HepG2 (cell line): Measurements from ENCODE around the gene MFRP. TPM values are rescaled to one million over a fixed set of nuclear protein-coding genes. Genes with fewer than 3 reads are reported as not detected.

Source experiments
- FOXC1 ChIP-seq: sonication (generic); formaldehyde crosslinking; IDR thresholded peaks from 2 replicates; pipeline ENCODE4 v1.8.0; 2022; ENCODE audit warnings: mild to moderate bottlenecking, missing genetic modification reagents, borderline replicate concordance
- KLF16 ChIP-seq, 2 experiments: sonication (generic) in 1 of 2; formaldehyde crosslinking in 1 of 2; IDR thresholded peaks; 2 replicates each; pipeline versions ENCODE4 v1.6.1 to v1.8.0; 2016 to 2023; ENCODE audit warnings: missing genetic modification reagents in 2 of 2, missing compliant biosample characterization in 1 of 2
- MYNN ChIP-seq: sonication (generic); formaldehyde crosslinking; IDR thresholded peaks from 2 replicates; pipeline ENCODE4 v1.4.0; 2020; ENCODE audit warnings: mild to moderate bottlenecking, low read depth, missing genetic modification reagents
- RFX1 ChIP-seq: fragments of 450-650 bp; IDR thresholded peaks from 2 replicates; pipeline ENCODE4 v1.6.1; 2017
- RFXAP ChIP-seq: sonication (generic); formaldehyde crosslinking; IDR thresholded peaks from 2 replicates; pipeline ENCODE4 v1.4.0; 2020; ENCODE audit warnings: missing genetic modification reagents, borderline replicate concordance
- ZFYVE20 ChIP-seq: sonication (generic); formaldehyde crosslinking; IDR thresholded peaks from 2 replicates; pipeline ENCODE4 v1.8.0; 2023; ENCODE audit warnings: low read depth, mild to moderate bottlenecking, moderate library complexity, missing genetic modification reagents, borderline replicate concordance
- ZNF329 ChIP-seq: sonication (generic); formaldehyde crosslinking; IDR thresholded peaks from 2 replicates; pipeline ENCODE4 v1.9.0; 2021; ENCODE audit warnings: low read depth, mild to moderate bottlenecking, missing genetic modification reagents
- ZNF550 ChIP-seq: sonication (generic); formaldehyde crosslinking; IDR thresholded peaks from 2 replicates; pipeline ENCODE4 v1.4.0; 2020; ENCODE audit warnings: mild to moderate bottlenecking, missing genetic modification reagents, borderline replicate concordance
- ZNF646 ChIP-seq: sonication (generic); formaldehyde crosslinking; IDR thresholded peaks from 2 replicates; pipeline ENCODE4 v1.9.0; 2021; ENCODE audit warnings: mild to moderate bottlenecking, missing genetic modification reagents
- ZNF713 ChIP-seq: sonication (generic); formaldehyde crosslinking; IDR thresholded peaks from 2 replicates; pipeline ENCODE4 v1.4.0; 2020; ENCODE audit warnings: mild to moderate bottlenecking, missing genetic modification reagents
- ZNF891 ChIP-seq: sonication (generic); formaldehyde crosslinking; IDR thresholded peaks from 2 replicates; pipeline ENCODE4 v1.5.0; 2020; ENCODE audit warnings: mild to moderate bottlenecking, missing genetic modification reagents
- polyA plus RNA-seq, 8 experiments: library from polyadenylated mRNA; depleted of rRNA in 3 of 8; stranded (reverse) in 7 of 8; unstranded in 1 of 8; fragments of >200 nt; fragmentation: Illumina TruSeq in 4 of 8; extraction: Trizol in 4 of 8; gene quantifications; 2 replicates each; pipeline versions ENCODE4 v1.2.1 to v1.2.3, GENCODE V29; 2011 to 2016; ENCODE audit warnings: low read depth in 4 of 8, missing spikeins in 1 of 8, mixed read lengths in 1 of 8; ENCODE audit not compliant: insufficient read depth in 1 of 8
- total RNA-seq, 5 experiments: library from RNA; depleted of rRNA; stranded (reverse); fragments of >200 nt; fragmentation: Illumina TruSeq; extraction: Trizol; gene quantifications; 2 replicates each; pipeline ENCODE4 v1.2.3, GENCODE V29; 2016; ENCODE audit warnings: low read depth in 1 of 5
- TF ChIP-seq, protein P1 (sequence below): sonication (generic); formaldehyde crosslinking; IDR thresholded peaks from 2 replicates; pipeline ENCODE4; 2020; ENCODE audit warnings: missing genetic modification reagents, mild to moderate bottlenecking, borderline replicate concordance
- TF ChIP-seq, protein P2 (sequence below), 2 experiments: sonication (generic) in 1 of 2; formaldehyde crosslinking in 1 of 2; IDR thresholded peaks; 2 replicates each; pipeline versions ENCODE4 v1.4.0 to v1.6.1; 2016 to 2020; ENCODE audit warnings: borderline replicate concordance in 1 of 2, low read depth in 1 of 2, mild to moderate bottlenecking in 1 of 2, missing genetic modification reagents in 1 of 2
- TF ChIP-seq, protein P3 (sequence below): sonication (generic); formaldehyde crosslinking; IDR thresholded peaks from 2 replicates; pipeline ENCODE4 v1.5.1; 2020; ENCODE audit warnings: missing genetic modification reagents, mild to moderate bottlenecking, borderline replicate concordance

Gene MFRP
- total and polyA plus RNA-seq, 2 of the 13 experiments (the other 11 are each of a cell fraction or from before 2014, with no cell fraction given) = not detected

DNA sequence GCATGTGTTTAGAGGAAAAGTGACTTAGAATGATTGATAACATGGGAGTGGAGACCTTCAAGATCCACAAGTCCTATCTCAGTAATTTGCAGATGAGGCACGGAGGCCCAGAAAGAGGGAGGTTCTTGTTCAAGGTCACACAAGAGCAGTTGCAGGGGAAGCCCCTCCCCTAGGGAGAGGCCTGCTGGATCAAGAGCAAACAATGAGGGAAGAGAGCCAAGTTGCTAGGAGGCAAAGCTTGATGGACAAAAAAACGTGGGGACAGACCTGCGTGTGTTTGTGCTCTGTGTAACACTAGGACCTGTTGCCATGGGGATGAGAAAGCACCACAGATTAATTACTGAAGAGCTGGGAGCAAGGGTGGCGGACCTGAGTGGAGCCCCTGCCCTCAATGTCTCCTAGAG lies 6.4 kb upstream of the MFRP start (continued):
- TF ChIP-seq, protein P1, sequence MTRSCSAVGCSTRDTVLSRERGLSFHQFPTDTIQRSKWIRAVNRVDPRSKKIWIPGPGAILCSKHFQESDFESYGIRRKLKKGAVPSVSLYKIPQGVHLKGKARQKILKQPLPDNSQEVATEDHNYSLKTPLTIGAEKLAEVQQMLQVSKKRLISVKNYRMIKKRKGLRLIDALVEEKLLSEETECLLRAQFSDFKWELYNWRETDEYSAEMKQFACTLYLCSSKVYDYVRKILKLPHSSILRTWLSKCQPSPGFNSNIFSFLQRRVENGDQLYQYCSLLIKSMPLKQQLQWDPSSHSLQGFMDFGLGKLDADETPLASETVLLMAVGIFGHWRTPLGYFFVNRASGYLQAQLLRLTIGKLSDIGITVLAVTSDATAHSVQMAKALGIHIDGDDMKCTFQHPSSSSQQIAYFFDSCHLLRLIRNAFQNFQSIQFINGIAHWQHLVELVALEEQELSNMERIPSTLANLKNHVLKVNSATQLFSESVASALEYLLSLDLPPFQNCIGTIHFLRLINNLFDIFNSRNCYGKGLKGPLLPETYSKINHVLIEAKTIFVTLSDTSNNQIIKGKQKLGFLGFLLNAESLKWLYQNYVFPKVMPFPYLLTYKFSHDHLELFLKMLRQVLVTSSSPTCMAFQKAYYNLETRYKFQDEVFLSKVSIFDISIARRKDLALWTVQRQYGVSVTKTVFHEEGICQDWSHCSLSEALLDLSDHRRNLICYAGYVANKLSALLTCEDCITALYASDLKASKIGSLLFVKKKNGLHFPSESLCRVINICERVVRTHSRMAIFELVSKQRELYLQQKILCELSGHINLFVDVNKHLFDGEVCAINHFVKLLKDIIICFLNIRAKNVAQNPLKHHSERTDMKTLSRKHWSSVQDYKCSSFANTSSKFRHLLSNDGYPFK (CRISPR knock-in tag) = no peak
- TF ChIP-seq ZNF646 (CRISPR knock-in tag) (no peak), ZFYVE20 (CRISPR knock-in tag) (no peak), ZNF713 (CRISPR knock-in tag) (no peak), RFX1 (peak; percentile 88), RFXAP (no peak), FOXC1 (CRISPR knock-in tag) (no peak), ZNF550 (CRISPR knock-in tag) (no peak), KLF16 (CRISPR knock-in tag; IDR thresholded peaks at IDR 0.05) (peak in 1 of 2 experiments; percentile 41; a peak in 1 of 4 replicates), ZNF891 (CRISPR knock-in tag) (no peak), ZNF329 (CRISPR knock-in tag) (no peak), MYNN (no peak)
- TF ChIP-seq, protein P2, sequence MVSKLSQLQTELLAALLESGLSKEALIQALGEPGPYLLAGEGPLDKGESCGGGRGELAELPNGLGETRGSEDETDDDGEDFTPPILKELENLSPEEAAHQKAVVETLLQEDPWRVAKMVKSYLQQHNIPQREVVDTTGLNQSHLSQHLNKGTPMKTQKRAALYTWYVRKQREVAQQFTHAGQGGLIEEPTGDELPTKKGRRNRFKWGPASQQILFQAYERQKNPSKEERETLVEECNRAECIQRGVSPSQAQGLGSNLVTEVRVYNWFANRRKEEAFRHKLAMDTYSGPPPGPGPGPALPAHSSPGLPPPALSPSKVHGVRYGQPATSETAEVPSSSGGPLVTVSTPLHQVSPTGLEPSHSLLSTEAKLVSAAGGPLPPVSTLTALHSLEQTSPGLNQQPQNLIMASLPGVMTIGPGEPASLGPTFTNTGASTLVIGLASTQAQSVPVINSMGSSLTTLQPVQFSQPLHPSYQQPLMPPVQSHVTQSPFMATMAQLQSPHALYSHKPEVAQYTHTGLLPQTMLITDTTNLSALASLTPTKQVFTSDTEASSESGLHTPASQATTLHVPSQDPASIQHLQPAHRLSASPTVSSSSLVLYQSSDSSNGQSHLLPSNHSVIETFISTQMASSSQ (IDR thresholded peaks at IDR 0.05; ENCODE audit: low read depth) = no peak
- TF ChIP-seq, protein P2 (CRISPR knock-in tag; IDR thresholded peaks at IDR 0.05; ENCODE audit: borderline replicate concordance) = 0 out of 2 replicates have a peak, but pooled peaks have one; percentile 21
- TF ChIP-seq, protein P3, sequence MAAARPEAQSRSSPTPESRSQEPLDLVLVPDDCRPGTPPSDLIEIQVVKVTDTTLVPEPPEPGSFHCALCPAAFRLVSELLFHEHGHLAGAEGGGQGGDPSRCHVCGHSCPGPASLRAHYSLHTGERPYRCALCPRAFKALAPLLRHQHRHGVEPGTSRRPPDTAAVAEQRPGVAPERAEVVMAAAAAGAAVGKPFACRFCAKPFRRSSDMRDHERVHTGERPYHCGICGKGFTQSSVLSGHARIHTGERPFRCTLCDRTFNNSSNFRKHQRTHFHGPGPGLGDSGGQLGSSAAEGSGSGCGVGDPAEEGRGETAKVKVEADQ (CRISPR knock-in tag) = no peak
